HG02852 (cell line): ENCODE data around the gene DLGAP3.

Experiments used
- ATAC-seq: cut with Tn5 transposase; IDR thresholded peaks from one replicate; pipeline ENCODE4 v1.9.1; 2021; ENCODE audit warnings: mild to moderate bottlenecking, moderate library complexity; ENCODE audit not compliant: unreplicated experiment

DLGAP3 gene

DNA sequence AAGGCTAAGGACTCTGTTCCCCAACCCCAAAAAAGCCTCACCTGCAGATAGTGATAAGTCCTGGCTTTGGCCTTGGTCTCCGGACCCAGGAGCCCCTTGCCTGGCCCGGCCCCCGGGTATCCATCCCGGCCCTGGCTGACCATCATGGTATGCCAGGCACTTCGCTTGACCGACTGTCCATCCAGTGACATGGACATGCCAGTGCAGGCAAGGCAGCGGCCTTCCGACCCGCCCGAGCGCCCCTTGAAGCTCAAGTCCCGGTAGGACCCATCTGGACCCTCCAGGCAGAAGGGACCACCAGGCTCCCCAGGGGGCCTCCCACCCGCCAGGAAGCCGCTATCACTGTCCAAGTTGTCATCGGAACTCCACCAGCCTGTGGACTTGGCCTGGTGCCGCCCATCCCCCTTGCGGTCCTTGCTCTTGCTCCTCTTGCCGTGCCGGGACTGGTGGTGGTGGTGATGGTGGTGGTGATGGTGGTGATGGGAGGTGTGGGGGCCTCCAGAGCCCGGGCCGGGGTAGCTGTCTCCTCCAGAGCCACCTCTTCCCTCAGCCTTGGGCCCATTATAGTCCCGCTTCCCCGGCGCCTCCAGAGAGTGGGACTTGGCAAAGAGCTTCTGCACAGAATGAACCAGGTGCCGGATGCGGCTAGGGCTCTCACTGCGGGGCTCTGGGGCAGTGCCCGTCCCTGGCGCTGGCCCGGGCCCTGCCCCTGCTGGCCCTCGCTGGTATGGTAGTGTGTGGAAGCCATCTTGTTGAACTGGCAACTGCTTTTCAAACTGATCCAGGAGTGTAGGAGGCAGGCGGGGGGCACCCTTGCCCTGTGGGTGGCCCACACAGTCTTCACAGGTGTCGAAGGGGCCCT lies 25.0 kb downstream of the DLGAP3 start:
- ATAC-seq: no peak

DNA sequence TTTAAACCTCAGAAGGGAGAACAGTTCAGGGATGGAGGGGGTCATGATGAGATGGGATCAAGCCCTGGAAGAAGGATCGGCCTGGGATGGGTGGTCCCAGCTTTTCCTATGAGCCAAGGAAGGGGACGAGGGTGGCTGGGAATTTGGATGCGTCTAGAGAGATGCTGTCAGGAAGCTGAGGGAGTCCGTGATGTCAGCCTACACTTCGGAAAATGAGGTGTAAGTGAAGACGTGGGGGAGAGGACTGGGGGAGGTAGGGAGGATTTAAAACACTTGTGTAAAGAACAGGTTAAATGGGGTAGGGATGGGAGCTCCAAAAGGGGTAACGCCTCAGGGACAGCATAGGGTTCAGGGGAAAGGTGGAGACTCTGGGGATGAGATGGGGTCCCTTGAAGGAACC lies 27.5 kb downstream of the DLGAP3 start:
- ATAC-seq: no peak

DNA sequence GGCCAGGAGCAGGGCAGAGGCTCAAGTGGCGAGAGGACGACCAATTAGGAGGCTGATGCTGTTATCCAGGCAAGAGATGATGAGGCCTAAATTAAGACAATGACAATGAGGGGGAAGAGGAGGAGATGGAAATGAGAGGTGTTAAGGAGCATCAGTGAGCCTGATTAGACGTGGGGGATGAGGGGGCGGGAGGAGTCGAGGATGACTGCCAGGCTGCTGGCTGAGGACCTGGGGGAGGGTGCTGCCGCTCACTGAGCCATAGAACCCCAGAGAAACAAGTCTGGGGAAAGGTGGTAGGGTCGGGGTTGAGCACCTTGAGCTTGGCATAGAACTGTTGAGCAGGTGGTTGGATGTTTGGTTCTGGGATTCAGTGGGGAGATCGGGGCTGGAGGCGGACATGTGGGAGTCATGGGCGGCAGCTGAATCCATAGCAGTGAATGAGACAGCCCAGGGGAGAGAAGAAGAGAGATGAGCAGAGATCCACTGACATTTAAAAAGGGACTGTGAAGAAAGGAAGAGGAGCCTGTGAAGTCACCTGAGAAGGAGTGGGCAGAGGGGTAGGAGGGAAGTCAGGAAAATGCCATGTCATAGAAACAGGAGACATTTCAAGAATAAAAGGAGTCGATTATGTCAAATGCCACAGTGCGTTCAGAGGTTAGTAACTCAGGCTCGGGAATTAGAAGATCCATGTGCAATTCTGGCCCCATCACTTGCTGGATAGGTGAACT lies 28.5 kb downstream of the DLGAP3 start:
- ATAC-seq: no peak

DNA sequence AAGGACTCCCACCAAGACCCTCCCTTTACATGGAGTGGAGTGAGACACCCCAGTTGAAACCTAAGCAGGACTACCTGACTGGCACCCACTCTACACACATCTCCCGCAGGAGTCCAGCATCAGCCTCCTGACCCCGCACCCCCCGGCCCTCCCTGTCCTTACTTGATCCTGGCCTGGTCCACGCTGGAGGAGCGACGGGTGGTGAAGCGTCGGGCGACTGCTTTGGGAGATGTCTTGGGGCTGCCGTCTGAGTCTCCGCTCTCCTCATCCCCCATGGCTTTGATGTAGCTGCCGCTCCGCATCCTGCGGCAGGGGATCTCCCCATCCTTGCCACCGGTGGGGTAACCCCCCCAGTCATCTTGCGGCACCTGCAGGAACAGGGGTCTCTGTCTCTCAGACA lies 29.5 kb downstream of the DLGAP3 start:
- ATAC-seq: no peak

DNA sequence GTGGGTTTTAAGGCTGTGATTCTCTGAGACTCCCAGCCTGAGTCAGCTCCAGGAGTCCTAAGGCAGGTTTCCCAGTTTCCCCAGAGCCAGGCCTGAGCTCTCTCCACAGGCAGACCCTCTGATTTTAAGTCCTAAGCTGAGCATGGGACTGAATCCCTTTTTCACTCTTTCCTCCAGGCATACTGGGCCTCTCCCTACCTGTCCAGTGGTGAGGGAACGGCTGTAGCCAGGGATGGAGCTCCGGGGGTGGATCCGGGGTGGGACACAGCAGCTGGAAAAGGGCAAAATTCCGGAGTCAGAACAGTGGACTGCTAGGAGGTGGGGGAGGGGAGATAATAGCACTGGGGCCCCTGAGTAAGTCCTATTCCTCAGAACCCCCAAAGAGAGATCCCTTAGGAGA lies 30.0 kb downstream of the DLGAP3 start:
- ATAC-seq: no peak

DNA sequence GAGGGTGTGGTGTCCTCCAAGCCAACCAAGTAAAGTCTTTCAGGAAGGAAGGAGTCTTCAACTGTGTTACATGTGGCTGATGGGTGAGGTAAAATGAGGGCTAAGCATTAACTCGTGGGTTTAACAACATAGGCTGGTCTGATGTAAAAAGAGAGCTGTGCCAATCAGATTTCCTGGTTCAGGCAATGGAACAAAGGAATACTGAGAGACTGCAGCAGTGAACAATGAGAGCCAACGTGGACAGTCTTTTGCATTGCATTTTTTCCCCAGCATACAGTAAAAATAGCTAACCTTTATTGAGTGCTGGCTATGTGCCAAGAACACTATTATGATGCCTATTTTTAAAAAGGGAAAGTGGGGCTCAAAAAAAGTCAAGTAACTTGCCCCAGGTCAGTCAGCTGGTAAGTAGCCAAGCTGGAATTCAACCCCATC lies 31.1 kb downstream of the DLGAP3 start:
- ATAC-seq: no peak

DNA sequence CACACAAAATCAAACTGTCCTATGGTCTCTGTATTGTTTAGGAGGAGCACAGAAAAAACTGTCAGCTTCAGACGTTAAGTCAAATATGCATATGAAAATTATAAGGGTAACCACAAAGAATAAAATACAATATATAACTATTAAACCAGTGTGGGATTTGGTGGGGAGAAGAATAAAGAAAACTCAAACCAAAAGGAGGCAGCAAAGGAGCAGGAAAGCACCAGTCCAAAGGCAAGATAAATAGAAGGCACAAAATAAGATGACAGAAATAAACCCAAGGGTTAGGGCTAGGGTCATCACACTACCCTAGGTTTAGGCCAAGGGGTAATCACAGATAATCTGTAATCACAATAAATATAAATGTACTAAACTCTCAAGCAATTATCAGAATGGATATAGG lies 32.8 kb downstream of the DLGAP3 start:
- ATAC-seq: no peak

DNA sequence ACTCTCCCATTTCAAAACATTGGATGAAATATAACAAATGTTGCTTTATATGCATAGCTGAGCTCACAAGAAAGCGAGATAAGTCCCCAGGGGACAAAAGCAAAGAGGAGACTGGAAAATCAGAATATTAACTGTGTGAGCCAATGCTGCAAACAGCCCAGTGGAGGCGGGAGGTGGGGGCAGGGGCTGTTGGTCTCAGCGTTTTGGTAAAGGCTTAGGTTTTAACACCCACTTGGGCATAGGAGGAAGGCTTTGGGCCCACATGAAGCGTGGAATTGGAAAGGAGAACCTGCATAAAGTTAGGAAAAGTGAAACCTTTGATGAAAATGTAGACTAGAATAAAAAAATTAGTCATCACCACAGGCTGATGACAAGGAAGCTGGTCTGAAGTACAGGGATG lies 39.7 kb downstream of the DLGAP3 start:
- no peak for ATAC-seq

DNA sequence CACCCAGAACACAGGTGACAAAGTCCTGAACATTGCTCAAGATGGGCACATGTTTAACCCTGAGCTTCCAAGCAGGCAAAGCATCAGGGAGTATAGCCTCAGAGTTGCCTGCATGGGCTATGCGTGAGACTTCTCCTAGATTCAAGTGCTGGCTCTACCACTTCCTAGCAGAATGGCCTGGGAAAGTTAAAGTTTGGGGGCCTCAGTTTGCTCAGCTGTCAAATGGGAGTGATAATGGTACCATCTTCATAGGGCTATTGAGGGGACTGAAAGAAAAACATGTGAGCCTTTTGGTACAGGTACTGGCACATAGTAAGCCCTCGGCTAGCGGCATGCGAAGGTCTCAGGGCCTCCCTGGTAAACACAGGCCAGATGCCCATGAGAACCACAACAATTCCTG lies 41.9 kb downstream of the DLGAP3 start:
- no peak for ATAC-seq

DNA sequence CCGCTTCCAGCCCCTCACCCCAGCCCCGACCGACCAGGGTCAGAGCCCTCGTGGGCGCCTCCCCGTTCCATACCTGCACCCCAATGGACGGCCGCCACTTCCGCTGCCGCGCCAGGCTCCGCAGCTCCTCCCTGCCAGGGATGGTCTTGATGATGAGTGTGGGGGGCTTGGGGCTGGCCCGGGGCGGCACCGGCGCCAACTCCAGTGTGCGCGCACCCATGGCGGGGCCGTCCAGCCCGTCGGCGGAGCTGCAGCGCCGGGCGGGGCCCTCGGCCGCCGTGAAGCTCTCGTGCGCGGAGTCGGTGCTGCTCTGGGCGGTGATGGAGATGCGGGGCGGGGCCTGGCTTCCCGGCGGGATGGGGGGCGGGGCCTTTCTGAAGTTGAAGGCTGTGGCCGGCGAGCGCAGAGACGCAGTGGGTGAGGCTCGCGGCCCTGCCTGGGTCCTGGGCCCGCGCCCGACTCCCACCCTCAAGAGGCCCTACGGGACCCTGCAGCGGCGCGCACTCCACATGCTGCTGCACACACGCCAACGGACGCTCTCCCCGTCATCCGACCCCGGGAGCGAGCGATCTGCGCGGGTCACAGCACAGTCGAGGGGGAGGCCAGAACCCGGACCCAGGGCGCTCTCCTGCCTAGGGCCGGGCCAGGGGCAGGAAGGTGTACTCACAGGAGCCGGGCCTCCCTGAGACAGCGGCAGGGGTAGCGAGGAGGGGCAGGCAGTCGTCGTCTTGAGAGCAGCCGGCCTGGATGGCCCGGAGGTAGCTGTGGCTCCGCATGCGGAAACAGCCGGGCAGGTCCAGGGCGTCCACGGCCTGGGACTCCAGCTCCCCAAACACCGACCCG lies 43.8 kb downstream of the DLGAP3 start:
- no peak for ATAC-seq

DNA sequence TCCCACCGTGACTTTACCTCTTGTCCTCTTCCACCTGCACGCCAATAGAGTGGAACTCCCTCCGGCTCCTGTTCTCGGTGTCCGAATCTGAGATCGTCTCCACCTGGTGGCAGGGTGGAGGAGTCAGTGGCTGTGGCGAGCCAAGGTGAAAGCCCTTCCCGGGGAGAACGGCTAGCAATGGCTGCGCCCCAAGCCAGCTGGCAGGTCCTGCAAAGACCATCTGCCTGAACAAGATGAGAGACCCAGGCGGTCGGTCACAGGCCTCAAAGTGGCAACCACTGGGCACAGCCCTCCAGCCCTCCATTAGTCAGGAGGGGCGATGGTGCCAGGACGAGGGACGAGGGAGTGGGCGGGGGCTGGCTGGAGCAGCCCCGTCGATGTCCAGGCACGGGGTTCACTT lies 44.5 kb downstream of the DLGAP3 start:
- no peak for ATAC-seq

DNA sequence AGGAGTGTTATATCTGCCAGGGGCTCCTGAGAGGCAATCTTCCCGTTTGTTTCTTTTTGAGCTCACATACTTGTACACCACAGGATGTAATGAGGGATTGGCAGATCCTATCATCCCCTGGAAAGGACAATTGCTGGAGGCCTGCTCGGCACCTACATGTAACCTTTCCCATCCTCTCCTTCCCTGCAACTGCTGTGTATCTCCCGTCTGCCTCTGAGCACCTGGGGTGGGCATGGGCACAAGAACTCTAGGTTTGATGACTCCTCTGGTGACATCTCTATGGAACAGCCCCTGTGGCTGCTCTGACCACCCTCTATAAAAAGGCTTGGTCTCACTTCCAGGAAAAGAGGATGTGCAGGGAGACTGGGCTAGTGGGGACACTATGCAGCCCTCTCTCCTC lies 44.9 kb downstream of the DLGAP3 start:
- ATAC-seq: no peak

DNA sequence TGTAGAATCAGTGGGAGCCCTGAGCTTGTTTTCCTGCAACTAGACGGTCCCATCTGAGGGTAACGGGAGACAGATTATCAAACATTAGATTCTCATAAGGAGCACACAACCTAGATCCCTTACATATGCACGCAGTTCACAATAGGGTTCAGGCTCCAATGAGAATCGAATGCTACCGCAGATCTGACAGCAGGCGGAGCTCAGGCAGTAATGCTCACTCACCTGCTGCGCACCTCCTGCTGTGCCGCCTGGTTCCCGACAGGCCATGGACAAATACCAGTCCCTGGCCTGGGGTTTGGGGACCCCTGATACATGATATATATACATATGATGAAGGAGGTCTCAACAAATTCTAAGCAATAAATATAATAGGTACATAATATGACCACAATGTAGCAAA lies 50.2 kb downstream of the DLGAP3 start:
- no peak for ATAC-seq

DNA sequence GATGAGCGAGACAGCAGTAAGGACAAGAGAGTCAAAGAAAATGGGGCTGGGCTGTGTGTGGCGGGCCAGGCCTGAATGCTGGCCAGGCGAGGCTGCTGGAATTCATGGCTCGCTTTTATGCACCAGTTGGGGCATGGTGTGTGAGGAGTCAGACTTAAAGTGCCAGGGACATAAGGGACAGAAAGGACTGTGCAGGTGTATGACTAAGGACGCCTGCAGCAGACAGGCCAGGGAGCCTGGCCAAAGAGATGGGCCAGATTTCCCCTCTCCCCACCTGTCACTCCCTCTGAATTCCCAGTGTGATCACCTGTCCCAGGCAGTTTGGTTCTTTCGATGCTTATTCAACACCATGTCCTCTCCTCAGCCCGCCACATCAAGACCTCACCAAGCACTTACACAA lies 53.0 kb downstream of the DLGAP3 start:
- no peak for ATAC-seq

DNA sequence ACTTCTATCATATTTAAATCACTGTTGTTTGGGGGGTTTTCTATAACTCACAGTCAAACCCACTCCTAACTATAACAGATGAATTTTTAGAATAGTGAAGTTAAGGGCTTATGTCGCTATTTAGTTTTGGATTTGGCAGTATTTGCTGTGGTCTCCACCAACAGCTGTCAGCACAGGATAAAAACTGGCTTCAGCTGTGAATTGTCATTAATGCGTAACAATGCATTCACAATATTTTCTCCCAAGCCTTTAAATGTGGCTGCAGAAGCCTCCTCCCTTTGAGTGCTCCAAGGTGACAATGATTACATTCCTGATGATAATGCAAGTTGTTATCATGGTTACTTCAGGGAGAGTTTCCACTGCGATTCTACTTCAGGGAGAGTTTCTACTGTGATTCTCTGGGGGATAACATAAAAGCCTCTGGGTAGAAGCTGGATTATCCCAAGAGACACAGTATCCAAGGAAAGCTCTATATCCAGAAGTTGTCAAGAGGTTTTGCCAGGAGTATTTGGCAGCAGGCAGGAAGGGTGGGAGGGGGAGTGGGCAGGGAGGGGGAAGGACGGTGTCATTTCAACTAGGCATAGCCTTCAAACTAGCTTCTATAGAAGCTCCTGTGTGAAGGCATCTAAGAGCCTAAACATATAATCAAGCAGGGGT lies 55.0 kb downstream of the DLGAP3 start:
- ATAC-seq: no peak

DNA sequence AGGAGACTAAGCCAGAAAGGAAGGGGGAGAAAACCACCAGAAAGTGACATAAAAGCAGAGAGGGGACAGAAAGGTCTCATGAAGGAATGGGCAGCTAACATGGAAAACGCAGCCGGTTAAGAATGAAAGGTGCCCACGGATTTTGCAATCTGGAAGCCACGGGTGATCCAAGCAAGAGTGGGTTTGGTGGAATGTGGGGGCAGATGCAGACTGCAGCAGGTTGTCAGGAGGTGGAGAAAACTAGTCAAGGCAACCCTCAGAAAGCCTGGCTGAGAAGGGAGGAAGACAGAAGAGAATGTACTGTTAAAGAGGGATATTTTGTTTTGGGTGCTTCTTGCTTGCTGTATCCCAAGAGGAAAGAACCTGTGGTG lies 57.3 kb downstream of the DLGAP3 start:
- ATAC-seq: no peak

DNA sequence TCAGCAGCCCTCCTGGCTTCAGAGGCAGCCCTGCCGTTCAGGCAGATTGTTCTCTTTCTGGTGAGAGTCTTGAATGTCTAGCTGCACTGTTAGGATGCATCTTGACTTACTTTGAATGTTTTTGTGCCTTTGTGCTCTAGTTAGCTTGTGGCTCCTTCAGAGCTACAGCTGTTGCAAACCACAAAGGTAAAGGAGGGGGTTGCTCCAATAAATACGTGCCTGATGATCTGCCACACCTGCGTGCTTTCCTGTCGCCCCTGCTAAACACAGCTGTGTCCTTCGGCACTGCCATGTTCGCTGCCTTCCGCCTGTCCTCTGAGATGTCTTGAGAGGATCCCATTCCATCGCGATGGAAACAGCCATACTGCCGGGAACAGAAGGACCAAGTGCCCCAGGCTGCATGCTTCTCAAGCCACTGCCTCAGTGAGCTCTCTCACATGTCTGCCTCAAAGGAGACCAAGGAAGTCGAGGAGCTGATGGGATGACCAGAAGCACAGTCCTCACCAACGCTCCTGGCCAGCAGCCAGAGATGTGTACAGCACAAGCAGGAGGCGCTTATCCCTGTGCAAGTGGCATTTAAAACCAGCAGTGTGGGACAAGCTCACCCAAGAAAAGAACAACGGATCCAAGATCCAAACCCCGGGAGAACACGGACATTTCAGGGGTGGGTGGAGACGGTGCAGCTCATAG lies 57.9 kb downstream of the DLGAP3 start:
- no peak for ATAC-seq

DNA sequence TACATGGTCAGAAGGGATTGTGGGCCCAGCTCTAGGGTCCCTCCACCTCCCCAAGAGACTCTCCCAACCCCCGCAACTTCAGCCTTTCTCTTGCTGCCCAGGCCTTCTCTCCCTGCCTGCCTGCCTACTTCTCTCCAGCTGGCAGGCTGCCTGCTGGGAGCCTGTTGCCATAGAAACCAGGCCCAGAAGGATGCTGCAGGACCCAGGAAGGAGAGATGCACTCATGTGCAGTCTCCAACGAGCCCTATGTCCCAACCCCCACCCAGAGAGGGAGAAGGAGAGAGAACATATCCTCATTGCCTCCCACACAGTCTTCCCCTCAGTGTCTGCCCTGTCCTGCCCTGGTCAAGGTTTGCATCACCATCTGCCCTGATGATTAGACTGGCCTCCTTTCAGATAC lies 59.1 kb downstream of the DLGAP3 start:
- no peak for ATAC-seq

DNA sequence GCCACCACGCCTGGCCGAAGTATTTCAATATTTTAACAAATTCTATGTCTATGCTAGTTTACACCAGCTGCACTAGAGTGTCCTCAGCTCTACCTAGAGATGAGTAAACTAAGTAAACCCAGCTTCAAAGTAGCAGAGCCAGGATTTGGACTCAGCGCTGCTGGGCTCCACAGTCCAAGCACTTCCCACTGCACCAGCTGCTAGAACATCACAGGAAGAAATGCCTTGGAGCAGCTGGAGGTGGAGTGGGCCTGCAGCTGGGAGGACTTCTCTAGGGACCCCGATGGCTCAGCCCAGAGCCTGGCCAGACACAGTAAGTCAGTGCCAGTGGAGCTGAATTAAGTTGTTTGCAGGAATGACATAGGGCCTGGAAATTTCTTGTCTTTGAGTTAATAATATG lies 59.7 kb downstream of the DLGAP3 start:
- ATAC-seq: no peak

DNA sequence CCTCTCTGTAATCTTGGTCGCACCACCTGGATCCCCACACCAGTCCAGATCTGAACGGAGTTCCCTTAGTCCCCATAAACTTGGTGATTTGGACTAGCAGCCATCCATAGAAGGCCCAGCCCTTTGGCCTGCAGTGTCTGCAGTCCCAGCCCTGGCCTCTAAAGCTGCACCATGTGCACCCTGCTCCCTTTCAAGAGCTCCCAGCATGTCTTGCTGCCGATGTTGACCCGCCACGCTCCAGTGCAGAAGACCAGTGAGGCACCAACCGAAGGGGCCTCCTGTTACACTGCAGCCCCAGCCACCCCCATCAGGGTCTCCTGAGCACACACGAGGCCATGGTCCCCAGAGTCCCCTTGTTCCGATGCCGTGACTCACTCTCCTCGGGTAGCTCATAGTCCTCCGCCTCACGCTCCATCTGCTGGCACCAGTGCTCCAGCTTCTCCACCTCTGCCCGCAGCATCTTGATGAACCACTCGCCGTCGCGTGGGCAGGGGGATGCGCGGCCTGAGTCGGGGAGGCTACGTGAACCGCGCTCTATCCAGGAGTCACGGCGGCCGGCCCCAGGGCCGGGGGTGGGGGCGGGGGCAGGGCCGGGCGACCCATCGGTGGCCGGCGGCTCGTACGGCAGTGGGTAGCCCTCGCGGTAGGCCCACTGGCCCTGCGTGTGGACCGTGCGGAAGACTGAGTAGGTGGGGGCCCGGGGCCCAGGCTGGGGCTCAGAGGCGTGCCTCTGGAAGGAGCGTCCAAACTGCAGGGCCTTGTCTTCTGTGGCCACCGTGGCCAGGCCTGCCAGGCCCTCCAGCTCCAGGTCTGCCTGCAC lies 61.0 kb downstream of the DLGAP3 start:
- no peak for ATAC-seq
